Lower leg skin (tissue), 4 donors: ENCODE results near the gene PDS5B. TPM values are rescaled to one million over a fixed set of nuclear protein-coding genes. Genes with fewer than 3 reads are reported as not detected.

Source experiments
- DNase-seq, 2 donors: peaks; one replicate each; pipeline ENCODE4 v3.0.0-alpha.2; 2019; ENCODE audit warnings: low spot score in 2 of 2
- H3K4me3 ChIP-seq: fragments of 200-600 bp; sonication (generic); 2 replicates; pipeline ENCODE4 v1.5.1; 2017; ENCODE audit warnings: mild to moderate bottlenecking, low read depth; ENCODE audit not compliant: poor library complexity, severe bottlenecking
- CTCF ChIP-seq, 3 donors: fragments of 450-650 bp; IDR thresholded peaks; one replicate each; pipeline ENCODE4 v1.5.1; 2016; ENCODE audit warnings: antibody characterized with exemption in 3 of 3, mild to moderate bottlenecking in 3 of 3, moderate library complexity in 2 of 3
- POLR2A ChIP-seq, 2 donors: fragments of 450-650 bp; IDR thresholded peaks; one replicate each; pipeline ENCODE4 v1.6.1; 2016 to 2017; ENCODE audit warnings: antibody characterized with exemption in 2 of 2, mild to moderate bottlenecking in 1 of 2, moderate library complexity in 1 of 2
- WGBS, 2 donors: methylation state at CpG; one replicate each; pipeline ENCODE4 v1.1.5; 2018; 5-methylcytosine and 5-hydroxymethylcytosine counted together
- intact Hi-C: fragments of 100-400 bp; cut with DNase I; formaldehyde crosslinking; loops from one replicate; pipeline ENCODE4 v1.15.0; 2023; ENCODE audit warnings: low total_unique reads
- total RNA-seq, 4 donors: library from RNA; depleted of rRNA; stranded (reverse); fragments of >200 nt; gene quantifications; one replicate each; pipeline ENCODE4 v1.1.0, GENCODE V29; 2016

Gene PDS5B
- total RNA-seq, 4 donors from 2014 or later, result 18.5 to 25.4 (median 23.4) TPM

DNA sequence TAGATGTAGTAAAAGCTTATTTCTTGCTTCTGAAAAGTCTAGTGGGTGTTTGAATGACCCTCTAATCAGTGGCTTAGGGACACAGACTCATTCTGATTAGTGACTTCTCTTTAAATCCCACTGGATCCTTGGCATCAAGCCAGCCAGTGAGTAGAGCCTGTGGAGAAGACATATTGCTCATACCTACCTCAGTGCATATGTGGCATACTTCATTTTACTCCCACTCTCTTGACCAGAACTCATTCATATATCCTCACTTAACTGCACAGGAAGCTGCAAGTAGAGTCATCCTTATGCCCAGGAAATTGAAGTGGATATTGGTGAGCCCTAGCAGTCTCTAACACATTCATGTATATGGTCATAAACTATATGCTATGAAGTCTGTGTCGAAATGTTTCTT lies 148.3 kb downstream of the PDS5B start:
- intact Hi-C loops, result no loop called here
- DNase-seq, result no peak
- TF ChIP-seq CTCF (IDR thresholded peaks at IDR 0.05) (no peak), POLR2A (IDR thresholded peaks at IDR 0.05) (no peak)
- WGBS, 2 donors, result 97% methylated on average over 1 of the region's 1 CpG
- H3K4me3 ChIP-seq, result no peak overlapping the region

DNA sequence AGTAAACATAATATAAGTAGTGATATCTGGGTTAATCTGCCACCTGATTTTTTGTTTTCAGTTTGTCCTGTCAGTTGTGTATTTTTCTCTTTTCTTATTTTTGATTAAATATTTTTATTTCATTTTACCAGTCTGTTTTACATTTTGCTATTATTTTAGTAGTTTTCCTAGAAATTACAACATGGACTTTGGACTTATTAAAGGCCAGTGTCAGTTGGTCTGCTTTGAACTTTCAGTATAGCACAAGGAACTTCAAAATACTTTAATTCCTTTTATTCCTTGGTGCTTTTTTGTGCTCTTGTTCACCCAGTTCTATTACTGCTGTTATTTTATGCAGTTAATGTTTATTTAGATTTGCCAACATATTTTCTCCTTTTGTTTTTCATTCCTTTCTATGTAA lies 149.6 kb downstream of the PDS5B start:
- intact Hi-C loops, result no loop called here

DNA sequence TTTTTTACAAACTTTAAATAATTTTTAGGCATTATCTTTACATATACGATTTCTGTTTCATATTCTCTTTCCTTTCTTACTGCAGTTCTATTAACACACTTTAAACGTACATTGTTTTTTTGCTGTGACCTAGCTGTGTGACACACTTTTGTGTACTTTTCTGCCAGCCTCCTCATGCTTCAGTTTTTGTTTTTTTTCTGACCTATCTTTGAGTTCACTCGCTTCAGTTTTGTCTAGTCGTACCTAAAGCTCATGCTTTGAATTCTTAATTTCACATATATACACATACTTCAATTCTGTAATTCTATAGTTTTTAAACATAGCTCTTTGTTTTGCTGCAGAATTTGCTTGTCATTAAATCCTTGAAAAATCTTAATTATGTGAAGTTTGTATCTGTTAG lies 150.4 kb downstream of the PDS5B start:
- no peak for TF ChIP-seq CTCF (IDR thresholded peaks at IDR 0.05)
- TF ChIP-seq POLR2A (IDR thresholded peaks at IDR 0.05), result no peak
- intact Hi-C loops, result no loop called here
- H3K4me3 ChIP-seq, result no peak overlapping the region
- no peak for DNase-seq
- 21 to 27% methylated on average over 4 of the region's 4 CpGs for WGBS, 2 donors

More for the DNA sequence above, 149.6 kb downstream of the PDS5B start:
- DNase-seq, result no peak
- TF ChIP-seq CTCF (IDR thresholded peaks at IDR 0.05), result no peak
- no peak for TF ChIP-seq POLR2A (IDR thresholded peaks at IDR 0.05)
- H3K4me3 ChIP-seq, result no peak overlapping the region

- no peak for TF ChIP-seq POLR2A (IDR thresholded peaks at IDR 0.05)
- TF ChIP-seq CTCF (IDR thresholded peaks at IDR 0.05), result no peak
- intact Hi-C loops, result no loop called here
- 8 to 10% methylated on average over 2 of the region's 2 CpGs for WGBS, 2 donors
- DNase-seq, result no peak
- H3K4me3 ChIP-seq, result no peak overlapping the region
These were observed 150.9 kb downstream of the PDS5B start for GRCh38 chr13:32737111-32737571.

DNA sequence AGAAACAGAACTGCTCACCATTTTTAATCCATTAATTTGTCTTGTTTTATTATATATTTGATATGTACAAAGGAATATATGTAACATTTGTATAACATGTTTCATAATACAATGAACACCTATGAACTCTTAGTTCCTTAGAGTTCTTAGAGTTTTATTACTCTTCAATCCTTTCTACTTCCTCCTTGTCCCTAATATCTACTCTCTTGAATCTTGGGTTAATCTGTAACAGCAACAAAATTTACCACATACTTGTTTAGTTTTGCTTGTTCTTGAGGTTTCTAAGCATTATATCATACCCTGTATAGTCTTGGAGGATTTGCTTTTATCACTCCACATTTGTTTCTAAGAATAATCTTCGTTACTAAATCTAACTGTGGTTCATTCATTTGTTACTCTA lies 151.4 kb downstream of the PDS5B start:
- TF ChIP-seq CTCF (IDR thresholded peaks at IDR 0.05) (no peak), POLR2A (IDR thresholded peaks at IDR 0.05) (no peak)
- DNase-seq, result no peak
- 71 to 79% methylated on average over 1 of the region's 1 CpG for WGBS, 2 donors
- intact Hi-C loops, result no loop called here
- H3K4me3 ChIP-seq, result no peak overlapping the region

DNA sequence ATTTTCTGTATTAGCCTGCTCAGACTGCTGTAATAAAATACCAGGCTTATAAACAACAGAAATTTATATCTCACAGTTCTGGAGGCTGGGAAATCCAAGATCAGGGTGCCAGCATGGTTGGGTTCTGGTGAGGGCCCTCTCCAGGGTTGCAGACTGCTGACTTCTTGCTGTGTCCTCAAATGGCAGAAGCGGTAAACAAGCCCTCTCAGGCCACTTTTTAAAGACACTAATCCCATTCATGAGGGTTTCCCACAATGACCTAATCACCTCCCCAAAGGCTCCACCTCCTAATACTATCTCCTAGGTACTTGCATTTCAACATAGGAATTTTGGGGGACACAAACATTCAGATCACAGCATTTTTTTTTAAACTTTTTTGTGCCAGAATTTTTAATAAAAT lies 159.3 kb downstream of the PDS5B start:
- no peak overlapping the region for H3K4me3 ChIP-seq
- intact Hi-C loops, result no loop called here
- TF ChIP-seq CTCF (IDR thresholded peaks at IDR 0.05) (no peak), POLR2A (IDR thresholded peaks at IDR 0.05) (no peak)
- DNase-seq, result no peak
- WGBS, 2 donors, result 91 to 95% methylated on average over 1 of the region's 1 CpG
